SK-N-SH treated with all-trans-retinoic acid at 6 μM for 48 hours (cell line): ENCODE results near the gene PDSS1.

Source experiments
- ATAC-seq: fragments of 200-7000 bp; cut with Tn5 transposase; 3 replicates; pipeline ENCODE4 v1.9.1; 2020; ENCODE audit warnings: mild to moderate bottlenecking, moderate library complexity
- ARNTL ChIP-seq: fragments of 450-650 bp; formaldehyde crosslinking; IDR thresholded peaks from 2 replicates; pipeline ENCODE4 v1.5.0; 2020; ENCODE audit warnings: low read depth, mild to moderate bottlenecking, moderate library complexity, borderline replicate concordance
- CSDC2 ChIP-seq: fragments of 250-450 bp; sonication (Bioruptor Pico); IDR thresholded peaks from 2 replicates; pipeline ENCODE4 v1.5.0; 2020; ENCODE audit warnings: mild to moderate bottlenecking, moderate library complexity
- CSRNP3 ChIP-seq: fragments of 250-450 bp; sonication (Bioruptor Pico); IDR thresholded peaks from 2 replicates; pipeline ENCODE4 v1.5.1; 2021; ENCODE audit warnings: mild to moderate bottlenecking, moderate library complexity
- ESRRG ChIP-seq: fragments of 250-450 bp; sonication (Bioruptor Pico); IDR thresholded peaks from 2 replicates; pipeline ENCODE4 v1.6.1; 2021; ENCODE audit warnings: mild to moderate bottlenecking
- GLIS3 ChIP-seq: fragments of 250-450 bp; sonication (Bioruptor Pico); IDR thresholded peaks from 2 replicates; pipeline ENCODE4 v1.5.0; 2020; ENCODE audit warnings: mild to moderate bottlenecking, moderate library complexity
- ISL1 ChIP-seq: fragments of 250-450 bp; sonication (Bioruptor Pico); IDR thresholded peaks from 2 replicates; pipeline ENCODE4 v2.1.2; 2022; ENCODE audit warnings: mild to moderate bottlenecking, moderate library complexity
- OSR1 ChIP-seq: fragments of 250-450 bp; sonication (Bioruptor Pico); IDR thresholded peaks from 2 replicates; pipeline ENCODE4 v1.8.0; 2022; ENCODE audit warnings: moderate library complexity, mild to moderate bottlenecking, inconsistent platforms
- PPARA ChIP-seq: fragments of 250-450 bp; sonication (Bioruptor Pico); IDR thresholded peaks from 2 replicates; pipeline ENCODE4 v1.5.0; 2020; ENCODE audit warnings: mild to moderate bottlenecking, borderline replicate concordance
- RARB ChIP-seq: fragments of 250-450 bp; sonication (Bioruptor Pico); IDR thresholded peaks from 2 replicates; pipeline ENCODE4 v1.8.0; 2021; ENCODE audit warnings: mild to moderate bottlenecking, moderate library complexity
- SNAI2 ChIP-seq: fragments of 250-450 bp; sonication (Bioruptor Pico); IDR thresholded peaks from 2 replicates; pipeline ENCODE4 v1.5.0; 2020; ENCODE audit warnings: mild to moderate bottlenecking, moderate library complexity
- TOX ChIP-seq: fragments of 250-450 bp; sonication (Bioruptor Pico); IDR thresholded peaks from 2 replicates; pipeline ENCODE4 v1.8.0; 2021; ENCODE audit warnings: mild to moderate bottlenecking, moderate library complexity, borderline replicate concordance
- ZC3H10 ChIP-seq: fragments of 250-450 bp; sonication (Bioruptor Pico); IDR thresholded peaks from 2 replicates; pipeline ENCODE4 v1.5.1; 2021; ENCODE audit warnings: mild to moderate bottlenecking, moderate library complexity
- ZFP3 ChIP-seq: fragments of 250-450 bp; sonication (Bioruptor Pico); IDR thresholded peaks from 2 replicates; pipeline ENCODE4 v1.5.0; 2020; ENCODE audit warnings: mild to moderate bottlenecking, moderate library complexity
- ZFP30 ChIP-seq: fragments of 450-650 bp; formaldehyde crosslinking; IDR thresholded peaks from 2 replicates; pipeline ENCODE4 v1.5.0; 2022; ENCODE audit warnings: mild to moderate bottlenecking, moderate library complexity
- ZNF565 ChIP-seq: fragments of 450-650 bp; formaldehyde crosslinking; conservative IDR thresholded peaks from 2 replicates; pipeline ENCODE4 v1.5.0; 2020; ENCODE audit warnings: low read depth, mild to moderate bottlenecking, moderate library complexity
- TF ChIP-seq, protein P1 (sequence below): fragments of 250-450 bp; sonication (Bioruptor Pico); IDR thresholded peaks from 2 replicates; pipeline ENCODE4 v1.5.0; 2020; ENCODE audit warnings: mild to moderate bottlenecking, moderate library complexity
- TF ChIP-seq, protein P2 (sequence below): fragments of 250-450 bp; sonication (Bioruptor Pico); IDR thresholded peaks from 2 replicates; pipeline ENCODE4 v1.5.1; 2020; ENCODE audit warnings: low read depth, mild to moderate bottlenecking, moderate library complexity
- TF ChIP-seq, protein P3 (sequence below): fragments of 250-450 bp; sonication (Bioruptor Pico); IDR thresholded peaks from 2 replicates; pipeline ENCODE4 v1.8.0; 2020; ENCODE audit warnings: mild to moderate bottlenecking, moderate library complexity, borderline replicate concordance

The PDSS1 gene

GRCh38 chr10:26743091-26743490 is 45.6 kb downstream of the PDSS1 start:
- no peak for TF ChIP-seq ISL1 (CRISPR knock-in tag)
- no peak for TF ChIP-seq ARNTL (CRISPR knock-in tag)
- no peak for TF ChIP-seq SNAI2
- TF ChIP-seq, protein P1, sequence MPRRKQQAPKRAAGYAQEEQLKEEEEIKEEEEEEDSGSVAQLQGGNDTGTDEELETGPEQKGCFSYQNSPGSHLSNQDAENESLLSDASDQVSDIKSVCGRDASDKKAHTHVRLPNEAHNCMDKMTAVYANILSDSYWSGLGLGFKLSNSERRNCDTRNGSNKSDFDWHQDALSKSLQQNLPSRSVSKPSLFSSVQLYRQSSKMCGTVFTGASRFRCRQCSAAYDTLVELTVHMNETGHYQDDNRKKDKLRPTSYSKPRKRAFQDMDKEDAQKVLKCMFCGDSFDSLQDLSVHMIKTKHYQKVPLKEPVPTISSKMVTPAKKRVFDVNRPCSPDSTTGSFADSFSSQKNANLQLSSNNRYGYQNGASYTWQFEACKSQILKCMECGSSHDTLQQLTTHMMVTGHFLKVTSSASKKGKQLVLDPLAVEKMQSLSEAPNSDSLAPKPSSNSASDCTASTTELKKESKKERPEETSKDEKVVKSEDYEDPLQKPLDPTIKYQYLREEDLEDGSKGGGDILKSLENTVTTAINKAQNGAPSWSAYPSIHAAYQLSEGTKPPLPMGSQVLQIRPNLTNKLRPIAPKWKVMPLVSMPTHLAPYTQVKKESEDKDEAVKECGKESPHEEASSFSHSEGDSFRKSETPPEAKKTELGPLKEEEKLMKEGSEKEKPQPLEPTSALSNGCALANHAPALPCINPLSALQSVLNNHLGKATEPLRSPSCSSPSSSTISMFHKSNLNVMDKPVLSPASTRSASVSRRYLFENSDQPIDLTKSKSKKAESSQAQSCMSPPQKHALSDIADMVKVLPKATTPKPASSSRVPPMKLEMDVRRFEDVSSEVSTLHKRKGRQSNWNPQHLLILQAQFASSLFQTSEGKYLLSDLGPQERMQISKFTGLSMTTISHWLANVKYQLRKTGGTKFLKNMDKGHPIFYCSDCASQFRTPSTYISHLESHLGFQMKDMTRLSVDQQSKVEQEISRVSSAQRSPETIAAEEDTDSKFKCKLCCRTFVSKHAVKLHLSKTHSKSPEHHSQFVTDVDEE (CRISPR knock-in tag), result no peak
- no peak for TF ChIP-seq TOX (CRISPR knock-in tag)
- no peak for TF ChIP-seq ZC3H10 (CRISPR knock-in tag)
- no peak for TF ChIP-seq CSRNP3 (CRISPR knock-in tag)
- no peak for TF ChIP-seq CSDC2 (CRISPR knock-in tag)
- TF ChIP-seq ZFP30 (CRISPR knock-in tag), result no peak
- no peak for TF ChIP-seq RARB
- TF ChIP-seq ESRRG, result no peak
- TF ChIP-seq, protein P2, sequence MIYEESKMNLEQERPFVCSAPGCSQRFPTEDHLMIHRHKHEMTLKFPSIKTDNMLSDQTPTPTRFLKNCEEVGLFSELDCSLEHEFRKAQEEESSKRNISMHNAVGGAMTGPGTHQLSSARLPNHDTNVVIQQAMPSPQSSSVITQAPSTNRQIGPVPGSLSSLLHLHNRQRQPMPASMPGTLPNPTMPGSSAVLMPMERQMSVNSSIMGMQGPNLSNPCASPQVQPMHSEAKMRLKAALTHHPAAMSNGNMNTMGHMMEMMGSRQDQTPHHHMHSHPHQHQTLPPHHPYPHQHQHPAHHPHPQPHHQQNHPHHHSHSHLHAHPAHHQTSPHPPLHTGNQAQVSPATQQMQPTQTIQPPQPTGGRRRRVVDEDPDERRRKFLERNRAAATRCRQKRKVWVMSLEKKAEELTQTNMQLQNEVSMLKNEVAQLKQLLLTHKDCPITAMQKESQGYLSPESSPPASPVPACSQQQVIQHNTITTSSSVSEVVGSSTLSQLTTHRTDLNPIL, result no peak
- TF ChIP-seq, protein P3, sequence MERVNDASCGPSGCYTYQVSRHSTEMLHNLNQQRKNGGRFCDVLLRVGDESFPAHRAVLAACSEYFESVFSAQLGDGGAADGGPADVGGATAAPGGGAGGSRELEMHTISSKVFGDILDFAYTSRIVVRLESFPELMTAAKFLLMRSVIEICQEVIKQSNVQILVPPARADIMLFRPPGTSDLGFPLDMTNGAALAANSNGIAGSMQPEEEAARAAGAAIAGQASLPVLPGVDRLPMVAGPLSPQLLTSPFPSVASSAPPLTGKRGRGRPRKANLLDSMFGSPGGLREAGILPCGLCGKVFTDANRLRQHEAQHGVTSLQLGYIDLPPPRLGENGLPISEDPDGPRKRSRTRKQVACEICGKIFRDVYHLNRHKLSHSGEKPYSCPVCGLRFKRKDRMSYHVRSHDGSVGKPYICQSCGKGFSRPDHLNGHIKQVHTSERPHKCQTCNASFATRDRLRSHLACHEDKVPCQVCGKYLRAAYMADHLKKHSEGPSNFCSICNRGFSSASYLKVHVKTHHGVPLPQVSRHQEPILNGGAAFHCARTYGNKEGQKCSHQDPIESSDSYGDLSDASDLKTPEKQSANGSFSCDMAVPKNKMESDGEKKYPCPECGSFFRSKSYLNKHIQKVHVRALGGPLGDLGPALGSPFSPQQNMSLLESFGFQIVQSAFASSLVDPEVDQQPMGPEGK (CRISPR knock-in tag), result no peak
- ATAC-seq, result no peak

DNA sequence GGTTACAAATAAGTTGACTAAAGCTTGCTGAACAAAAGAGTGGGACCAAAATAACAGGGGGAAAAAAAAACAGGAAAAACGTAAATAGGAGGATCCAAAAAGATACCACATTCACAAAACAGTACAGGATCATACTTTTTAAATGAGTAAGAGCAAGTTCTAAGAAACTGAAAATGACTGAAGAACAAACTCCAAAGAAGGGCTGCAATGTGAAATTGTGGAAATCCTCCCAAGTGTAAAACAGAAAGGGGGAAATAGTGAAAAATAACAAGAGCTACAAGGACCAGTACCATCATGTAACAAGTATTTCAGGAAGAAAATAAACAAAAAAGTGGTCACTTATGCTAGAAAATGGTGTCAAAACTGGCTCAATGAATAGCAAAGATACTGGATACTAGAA is 46.3 kb downstream of the PDSS1 start:
- TF ChIP-seq ZNF565 (no peak), OSR1 (CRISPR knock-in tag) (no peak), CSRNP3 (CRISPR knock-in tag) (no peak), GLIS3 (CRISPR knock-in tag) (no peak), ZC3H10 (CRISPR knock-in tag) (no peak), PPARA (CRISPR knock-in tag) (no peak)
- TF ChIP-seq, protein P2, result no peak
- no peak for ATAC-seq

DNA sequence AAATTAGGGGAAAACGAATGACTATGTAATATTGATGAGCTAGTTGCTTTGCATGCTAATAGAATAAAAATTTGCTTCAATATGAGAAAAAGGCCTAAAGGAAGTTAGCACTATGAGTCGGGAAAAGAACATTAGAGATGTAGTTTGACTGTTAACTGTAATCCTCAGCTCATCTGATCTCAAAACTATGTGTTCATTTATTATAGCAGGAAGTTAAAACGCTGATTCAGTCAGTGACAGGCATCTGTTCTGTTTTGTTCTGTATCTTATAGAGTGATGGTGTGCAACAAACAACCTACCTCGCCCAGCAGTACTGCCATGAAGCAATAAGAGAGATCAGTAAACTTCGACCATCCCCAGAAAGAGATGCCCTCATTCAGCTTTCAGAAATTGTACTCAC is 48.6 kb downstream of the PDSS1 start:
- TF ChIP-seq ARNTL (CRISPR knock-in tag) (no peak), SNAI2 (no peak), ZFP30 (CRISPR knock-in tag) (no peak), CSRNP3 (CRISPR knock-in tag) (no peak), ZFP3 (no peak)
- TF ChIP-seq, protein P1 (CRISPR knock-in tag), result no peak
- ATAC-seq, result no peak
